Activated naive CD8-positive, alpha-beta T cell treated with anti-CD3 and anti-CD28 coated beads, Interleukin-2, amount 50 U/mL, for 16 hours (primary cell): ENCODE measurements around the gene SAMD4B.

ENCODE experiments used
- DNase-seq: peaks from one replicate; pipeline ENCODE4 v3.0.0-alpha.2; 2020; ENCODE audit warnings: low read depth, low spot score

The SAMD4B gene

GRCh38 chr19:39397360-39398296, 55.4 kb downstream of the SAMD4B start:
- DNase-seq = peak; percentile 87

- no peak for DNase-seq
Observed at GRCh38 chr19:39398297-39398864, 56.2 kb downstream of the SAMD4B start.

GRCh38 chr19:39399668-39400050, 57.4 kb downstream of the SAMD4B start:
- no peak for DNase-seq

- DNase-seq = no peak
Observed at GRCh38 chr19:39400061-39400460, 57.8 kb downstream of the SAMD4B start.

GRCh38 chr19:39401070-39401548, 58.9 kb downstream of the SAMD4B start:
- DNase-seq = no peak

- peak; percentile 38 for DNase-seq
Observed at GRCh38 chr19:39401549-39402345, 59.5 kb downstream of the SAMD4B start.

- DNase-seq = peak; percentile 68
Observed at GRCh38 chr19:39402346-39403300, 60.4 kb downstream of the SAMD4B start.

- DNase-seq = peak; percentile 87
Observed at GRCh38 chr19:39403331-39404312, 61.4 kb downstream of the SAMD4B start.

- DNase-seq = no peak
Observed at GRCh38 chr19:39405261-39405957, 63.2 kb downstream of the SAMD4B start.

- peak; percentile 66 for DNase-seq
Observed at GRCh38 chr19:39405958-39406655, 63.9 kb downstream of the SAMD4B start.

- DNase-seq = peak; percentile 70
Observed at GRCh38 chr19:39406656-39407409, 64.6 kb downstream of the SAMD4B start, which contains the start of gene ZFP36. Gene ZFP36, plus strand, starts transcription at chr19:39406847. Its CDS starts 58 bp downstream, at chr19:39406905.

- no peak for DNase-seq
Observed at GRCh38 chr19:39407410-39407659, 65.1 kb downstream of the SAMD4B start.

GRCh38 chr19:39407660-39408391, 65.6 kb downstream of the SAMD4B start:
- no peak for DNase-seq

- DNase-seq = no peak
Observed at GRCh38 chr19:39408392-39409207, 66.4 kb downstream of the SAMD4B start.

GRCh38 chr19:39409208-39410016, 67.2 kb downstream of the SAMD4B start:
- DNase-seq = peak; percentile 47
